ENCODE results near the gene ERC2. TPM values are rescaled to one million over a fixed set of nuclear protein-coding genes. Genes with fewer than 3 reads are reported as not detected.

The ERC2 gene
- total RNA-seq, 1 donor from 2014 or later = 0.32 TPM

- no peak for DNase-seq (ENCODE audit: low read depth)
Measured at GRCh38 chr3:56369914-56370313, 98.4 kb downstream of the ERC2 start.

DNA sequence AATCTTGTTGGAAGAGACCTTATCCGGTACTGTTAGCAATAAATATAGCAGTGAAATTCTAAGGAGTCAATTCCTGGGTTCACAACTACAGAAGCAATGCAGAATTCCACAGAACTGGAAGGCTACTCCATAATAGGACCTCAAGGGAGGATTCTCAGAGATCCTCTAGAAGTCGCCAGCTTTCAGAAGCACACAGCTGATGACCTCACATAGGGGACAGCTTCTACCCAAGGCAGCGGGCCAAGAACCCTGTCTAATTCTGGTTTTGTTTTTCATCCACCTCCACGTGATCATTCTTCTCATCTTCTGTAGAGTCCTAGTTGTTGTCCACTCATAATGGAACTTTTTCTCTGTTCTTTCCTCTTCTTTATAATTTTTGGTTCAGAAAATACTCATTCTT lies 99.4 kb downstream of the ERC2 start:
- no peak for DNase-seq (ENCODE audit: low read depth)

DNA sequence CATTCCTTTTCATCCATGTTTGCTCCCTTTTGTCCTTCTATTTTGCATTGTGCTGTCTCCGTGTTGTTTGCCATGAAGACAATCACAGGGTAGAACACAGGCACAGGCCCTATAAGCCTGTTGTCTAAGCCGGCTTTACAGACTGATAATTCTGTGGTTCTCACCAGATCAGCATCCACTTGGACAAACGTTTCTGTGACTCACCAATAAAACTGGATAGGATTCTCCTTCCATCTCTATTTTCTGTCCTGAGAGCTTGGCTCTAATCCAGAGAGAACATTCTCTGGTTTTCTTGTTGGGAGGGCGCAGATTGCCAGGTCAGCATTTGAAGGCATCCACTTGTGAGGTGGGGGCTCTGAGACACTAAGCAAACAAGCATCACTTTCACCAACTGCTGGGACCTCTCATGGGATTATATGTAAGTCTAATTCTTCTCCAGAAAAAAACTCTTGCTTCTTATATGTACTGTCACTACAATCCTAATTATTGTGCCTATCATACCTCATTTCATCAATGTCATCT lies 101.6 kb downstream of the ERC2 start:
- no peak for DNase-seq (ENCODE audit: low read depth)

- DNase-seq (ENCODE audit: low read depth) = no peak
Measured at GRCh38 chr3:56365905-56366640, 102.2 kb downstream of the ERC2 start.

GRCh38 chr3:56364665-56365064 lies 103.6 kb downstream of the ERC2 start:
- DNase-seq (ENCODE audit: low read depth) = peak; percentile 5

DNA sequence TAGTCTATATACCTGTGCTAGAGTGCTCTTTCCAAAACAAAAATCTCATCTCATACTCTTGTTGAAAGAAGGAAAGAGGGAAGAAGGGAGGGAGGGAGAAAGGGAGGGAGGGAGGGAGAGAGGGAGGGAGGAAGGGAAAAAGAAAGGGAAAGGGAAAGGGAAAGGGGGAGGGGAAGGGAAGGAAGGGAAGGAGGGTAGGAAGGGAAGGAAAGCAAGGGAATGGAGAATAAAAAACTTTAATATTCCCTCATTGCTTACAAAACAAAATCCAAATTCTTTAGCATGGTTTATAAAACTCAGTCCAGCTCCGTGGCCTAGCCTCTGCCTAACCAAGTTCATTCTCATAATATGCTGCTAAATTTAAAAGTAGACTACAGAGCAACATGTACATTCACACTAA lies 104.5 kb downstream of the ERC2 start:
- no peak for DNase-seq (ENCODE audit: low read depth)

DNA sequence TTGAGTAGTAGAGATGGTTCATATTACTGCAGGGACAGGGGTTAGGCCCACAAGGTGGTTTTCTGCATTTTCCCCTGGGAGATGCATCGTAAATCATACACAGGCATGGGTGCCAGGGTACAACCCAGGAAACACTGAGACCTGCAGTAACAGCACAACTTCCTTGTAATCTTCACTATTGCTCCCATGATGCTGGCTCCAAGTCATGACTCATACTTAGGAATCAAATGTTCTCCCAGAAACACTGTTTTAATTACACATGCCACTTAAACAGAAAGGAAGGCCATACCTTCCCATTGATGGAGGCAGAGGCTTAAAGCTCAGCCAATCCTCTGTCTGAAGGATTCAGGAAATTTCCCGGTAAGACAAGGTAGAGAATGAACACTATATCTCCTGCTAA lies 106.5 kb downstream of the ERC2 start:
- DNase-seq (ENCODE audit: low read depth) = no peak

- DNase-seq (ENCODE audit: low read depth) = no peak
Measured at GRCh38 chr3:56357266-56357665, 111.0 kb downstream of the ERC2 start.

GRCh38 chr3:56356808-56357207 lies 111.5 kb downstream of the ERC2 start:
- no peak for DNase-seq (ENCODE audit: low read depth)

DNA sequence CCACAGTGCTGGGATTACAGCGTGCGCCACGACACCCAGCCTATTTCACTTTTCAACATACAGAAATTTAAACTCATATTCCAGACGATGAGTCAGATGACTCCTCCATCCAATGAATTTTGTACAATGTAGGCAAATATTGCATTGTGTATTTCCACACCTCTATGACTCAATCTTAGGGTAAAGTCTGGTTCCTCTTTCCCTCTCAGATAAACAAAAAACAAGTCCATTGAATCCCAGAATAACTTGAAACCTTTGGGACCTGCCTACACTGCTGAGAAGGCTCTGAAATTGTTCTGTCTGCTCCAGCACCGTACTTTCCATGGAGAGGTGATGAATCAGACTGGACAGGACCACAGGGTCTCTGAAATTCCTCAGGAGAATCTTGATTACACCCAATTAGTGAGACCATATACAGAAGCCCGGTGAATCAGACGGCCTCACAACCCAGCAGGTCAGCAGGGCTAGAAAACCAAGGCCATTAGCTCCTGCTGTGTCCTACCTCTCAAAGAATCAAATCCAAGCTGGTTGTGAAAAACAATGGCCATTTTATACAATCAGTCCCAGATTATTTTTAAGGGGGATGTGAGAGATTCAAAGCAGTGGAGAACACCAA lies 112.6 kb downstream of the ERC2 start:
- no peak for DNase-seq (ENCODE audit: low read depth)

GRCh38 chr3:56351537-56351936 lies 116.7 kb downstream of the ERC2 start:
- DNase-seq (ENCODE audit: low read depth) = no peak

DNA sequence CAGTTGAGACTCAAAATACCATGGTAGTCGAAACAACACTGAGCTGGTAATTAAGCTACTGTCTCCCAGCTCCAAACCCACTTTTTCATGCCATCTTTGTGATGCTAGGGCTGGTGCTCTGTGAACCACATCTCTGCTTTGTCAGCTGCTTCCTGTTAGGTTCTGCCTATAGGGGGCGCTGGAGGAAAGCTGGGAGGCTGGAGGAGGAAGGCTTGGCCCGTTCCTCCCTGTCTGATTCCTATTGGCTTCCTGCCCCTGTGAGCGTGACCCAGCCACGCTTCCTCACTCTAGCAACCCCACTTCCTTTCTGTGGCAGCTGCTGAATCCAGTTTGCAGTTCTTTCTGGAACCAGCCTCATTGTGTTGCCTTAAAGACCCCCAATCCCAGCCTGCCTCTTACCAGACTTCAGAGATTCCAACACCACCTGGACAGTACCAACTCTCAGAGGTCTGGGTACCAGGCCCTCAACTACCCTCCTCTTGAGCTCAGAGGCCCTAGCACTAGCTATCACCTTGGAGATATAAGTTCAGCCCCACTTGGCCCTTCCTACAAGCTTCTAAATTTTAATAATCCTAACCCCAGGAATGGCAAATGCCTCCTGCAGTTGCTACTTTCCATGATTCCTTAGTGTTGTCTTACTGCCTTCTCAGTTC lies 120.9 kb downstream of the ERC2 start:
- no peak for DNase-seq (ENCODE audit: low read depth)

- DNase-seq (ENCODE audit: low read depth) = no peak
Measured at GRCh38 chr3:56342475-56342874, 125.8 kb downstream of the ERC2 start.

DNA sequence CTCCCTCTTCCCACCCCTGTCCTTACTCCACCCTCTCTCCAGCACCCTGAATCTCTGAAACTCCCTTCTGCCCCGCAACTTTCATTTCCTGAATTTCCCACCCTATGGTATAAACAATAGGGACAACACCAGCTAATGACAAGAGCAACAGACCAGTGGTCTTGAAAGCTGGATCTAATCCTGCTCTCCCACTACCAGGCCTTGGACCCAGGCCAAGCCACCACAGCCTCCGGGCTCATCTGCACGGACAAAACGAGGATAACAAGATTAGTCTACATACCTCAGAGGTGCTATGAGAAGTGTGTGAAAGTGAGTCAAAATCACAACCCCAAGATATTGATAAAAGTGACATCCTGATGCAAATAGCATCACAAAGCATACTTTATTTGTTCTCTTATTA lies 128.6 kb downstream of the ERC2 start:
- DNase-seq (ENCODE audit: low read depth) = no peak

- DNase-seq (ENCODE audit: low read depth) = no peak
Measured at GRCh38 chr3:56339244-56339643, 129.0 kb downstream of the ERC2 start.

- no peak for DNase-seq (ENCODE audit: low read depth)
Measured at GRCh38 chr3:56336023-56336422, 132.2 kb downstream of the ERC2 start.

- DNase-seq (ENCODE audit: low read depth) = no peak
Measured at GRCh38 chr3:56324473-56324872, 143.8 kb downstream of the ERC2 start.

- DNase-seq (ENCODE audit: low read depth) = peak; percentile 82
Measured at GRCh38 chr3:56323986-56324420, 144.3 kb downstream of the ERC2 start.

GRCh38 chr3:56322862-56323261 lies 145.4 kb downstream of the ERC2 start:
- no peak for DNase-seq (ENCODE audit: low read depth)

- no peak for DNase-seq (ENCODE audit: low read depth)
Measured at GRCh38 chr3:56321892-56322291, 146.4 kb downstream of the ERC2 start.

- DNase-seq (ENCODE audit: low read depth) = no peak
Measured at GRCh38 chr3:56321383-56321782, 146.9 kb downstream of the ERC2 start.

GRCh38 chr3:56320883-56321282 lies 147.4 kb downstream of the ERC2 start:
- no peak for DNase-seq (ENCODE audit: low read depth)

All from myocyte (in vitro differentiated cells).